ENCODE results near the gene RELCH. TPM values are rescaled to one million over a fixed set of nuclear protein-coding genes. Genes with fewer than 3 reads are reported as not detected.

The RELCH gene
- total and polyA plus RNA-seq, 10 of the 15 experiments (the other 5 are each of a cell fraction or from before 2014, with no cell fraction given), result 3.1 to 23.6 (median 14.5) TPM

GRCh38 chr18:62318228-62319180 is 131.4 kb downstream of the RELCH start:
- no peaks in the 10 kb centered on the region for H3K36me3 ChIP-seq (ENCODE audit: control insufficient read depth in 2 of 2, insufficient read depth in 2 of 2, low read length in 1 of 2)
- no peak overlapping the region for H3K4me2 ChIP-seq (ENCODE audit: control insufficient read depth, insufficient read depth)
- no peak overlapping the region for H3K9ac ChIP-seq (ENCODE audit: control insufficient read depth, insufficient read depth, low read length)
- no peaks in the 10 kb centered on the region for H3K79me2 ChIP-seq (ENCODE audit: control insufficient read depth, insufficient read depth, low read length)
- H4K20me1 ChIP-seq (ENCODE audit: control insufficient read depth, insufficient read depth), result no peaks in the 10 kb centered on the region
- TF ChIP-seq STAT1 (conservative IDR thresholded peaks at IDR 0.05), result no peak
- no peak for TF ChIP-seq RELA (IDR thresholded peaks at IDR 0.05; ENCODE audit: borderline replicate concordance, partially characterized antibody)
- TF ChIP-seq SMAD1 (IDR thresholded peaks at IDR 0.05; ENCODE audit: low read depth, partially characterized antibody), result no peak
- TF ChIP-seq GATAD2B (conservative IDR thresholded peaks at IDR 0.05; ENCODE audit: low read depth), result no peak
- TF ChIP-seq HDAC6 (IDR thresholded peaks at IDR 0.05; ENCODE audit: unreplicated experiment), result no peak
- ChIA-PET CTCF (no interaction called here), POLR2A (no interaction called here), SMC1A (ENCODE audit: uncharacterized antibody, unreplicated experiment) (no interaction called here), RAD21 (ENCODE audit: unreplicated experiment) (no interaction called here)
- ATAC-seq (no peak), FAIRE-seq (no peak), DNase-seq (ENCODE audit: low read depth, low spot score) (no peak)
- no TSS peak for BruUV-seq (replicated peaks)
- no peaks in the 10 kb centered on the region for H3K9me3 ChIP-seq (replicated peaks; ENCODE audit: control insufficient read depth, insufficient read depth, low read length)
- 34% methylated on average over 4 of the region's 4 CpGs for WGBS (ENCODE audit: insufficient coverage, insufficient replicate concordance, low lambda C conversion rate, missing lambda C conversion rate)
- in situ Hi-C loops (cut with MboI) (no loop called here), intact Hi-C loops (cut with micrococcal nuclease; ENCODE audit: unreplicated experiment) (no loop called here)
- H2AFZ ChIP-seq (ENCODE audit: control insufficient read depth, low read depth, low read length), result no peak overlapping the region
- no peaks in the 10 kb centered on the region for H3K4me1 ChIP-seq (ENCODE audit: control insufficient read depth, insufficient read depth, low read length)
- no peak overlapping the region for H3K27ac ChIP-seq (ENCODE audit: control insufficient read depth, insufficient read depth)
- H3K4me3 ChIP-seq, result no peak overlapping the region
- H3K27me3 ChIP-seq (replicated peaks in 1 of 2; ENCODE audit: control insufficient read depth in 2 of 2, insufficient read depth in 2 of 2, low read length in 1 of 2), result no peaks in the 10 kb centered on the region

- ChIA-PET SMC1A (ENCODE audit: uncharacterized antibody, unreplicated experiment) (interaction anchor here (1.5 to 1.8 kb wide), 2 partner anchors 96 to 100 kb away, joined by 4 to 6 read pairs; no protein-coding TSS in a partner anchor), POLR2A (no interaction called here), RAD21 (ENCODE audit: unreplicated experiment) (no interaction called here), CTCF (interaction anchor here (0.9 to 1.5 kb wide), 6 partner anchors 9 to 185 kb away, joined by 3 to 4 read pairs (median 3); no protein-coding TSS in a partner anchor)
- H3K79me2 ChIP-seq (ENCODE audit: control insufficient read depth, insufficient read depth, low read length), result no peaks in the 10 kb centered on the region
- H3K27me3 ChIP-seq (replicated peaks in 1 of 2; ENCODE audit: control insufficient read depth in 2 of 2, insufficient read depth in 2 of 2, low read length in 1 of 2), result 0 out of 4 replicates have a peak, but pooled peaks cover 0 to 5% of the 10 kb centered on the region in 2 experiments
- no peak overlapping the region for H3K9ac ChIP-seq (ENCODE audit: control insufficient read depth, insufficient read depth, low read length)
- FAIRE-seq, result no peak
- intact Hi-C loops (cut with micrococcal nuclease; ENCODE audit: unreplicated experiment), result loop anchor here (5.0 to 10.0 kb wide), 2 partner anchors 34 to 264 kb away; no protein-coding TSS in a partner anchor
- no peaks in the 10 kb centered on the region for H3K36me3 ChIP-seq (ENCODE audit: control insufficient read depth in 2 of 2, insufficient read depth in 2 of 2, low read length in 1 of 2)
- BruUV-seq (replicated peaks), result no TSS peak
- in situ Hi-C loops (cut with MboI), result no loop called here
- H4K20me1 ChIP-seq (ENCODE audit: control insufficient read depth, insufficient read depth), result no peaks in the 10 kb centered on the region
- no peak for DNase-seq (ENCODE audit: low read depth, low spot score)
- no peak for ATAC-seq
- no peak overlapping the region for H3K4me2 ChIP-seq (ENCODE audit: control insufficient read depth, insufficient read depth)
- H3K9me3 ChIP-seq (replicated peaks; ENCODE audit: control insufficient read depth, insufficient read depth, low read length), result no peaks in the 10 kb centered on the region
- no peak overlapping the region for H3K4me3 ChIP-seq
- TF ChIP-seq ASH2L (IDR thresholded peaks at IDR 0.05; ENCODE audit: borderline replicate concordance, low read depth), result no peak
- no peak for TF ChIP-seq JUNB (IDR thresholded peaks at IDR 0.05)
- TF ChIP-seq MEF2B (IDR thresholded peaks at IDR 0.05; ENCODE audit: partially characterized antibody, poor library complexity, severe bottlenecking), result no peak
- no peak for TF ChIP-seq HDGF (IDR thresholded peaks at IDR 0.05)
- TF ChIP-seq POLR2AphosphoS2 (IDR thresholded peaks at IDR 0.05; ENCODE audit: low read depth, low read length), result no peak
- H2AFZ ChIP-seq (ENCODE audit: control insufficient read depth, low read depth, low read length), result no peak overlapping the region
- 8% methylated on average over 3 of the region's 3 CpGs for WGBS (ENCODE audit: insufficient coverage, insufficient replicate concordance, low lambda C conversion rate, missing lambda C conversion rate)
- H3K4me1 ChIP-seq (ENCODE audit: control insufficient read depth, insufficient read depth, low read length), result peaks cover 10% of the 10 kb centered on the region
- no peak overlapping the region for H3K27ac ChIP-seq (ENCODE audit: control insufficient read depth, insufficient read depth)
Measured at GRCh38 chr18:62321201-62321600, 134.1 kb downstream of the RELCH start.
